ENCODE data around the gene UPK1A. TPM values are rescaled to one million over a fixed set of nuclear protein-coding genes. Genes with fewer than 3 reads are reported as not detected.

The UPK1A gene
- total and polyA plus RNA-seq, 9 of the 15 experiments (the other 6 are each of a cell fraction or from before 2014, with no cell fraction given) = 0.06 to 0.13 TPM; not detected in 7

DNA sequence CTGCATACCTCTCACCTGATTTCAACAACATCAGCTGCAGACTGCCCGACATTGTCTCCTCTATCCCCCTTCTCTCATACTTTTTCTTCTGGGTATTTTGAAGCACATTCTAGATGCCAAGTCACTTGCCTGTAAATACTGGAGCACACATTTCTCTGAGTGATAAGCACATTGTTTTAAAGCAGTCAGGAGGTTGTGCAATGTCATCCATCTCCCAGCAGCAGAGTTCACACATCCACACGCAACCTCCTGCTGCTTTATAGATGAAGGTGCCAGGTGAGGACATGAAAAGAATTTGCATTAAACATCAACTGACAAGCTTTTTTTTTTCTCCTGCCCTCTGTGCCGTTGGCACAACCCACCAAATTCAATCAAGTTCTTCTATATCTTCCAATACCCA, 5.5 kb downstream of the UPK1A start (continued):
- TF ChIP-seq PTTG1 (tag; IDR thresholded peaks at IDR 0.05; ENCODE audit: low read depth) = no peak
- no peak for TF ChIP-seq MCM2 (IDR thresholded peaks at IDR 0.05; ENCODE audit: low read depth)
- no peak for TF ChIP-seq CHD2 (IDR thresholded peaks at IDR 0.05; ENCODE audit: low read depth, low read length)
- no peak for TF ChIP-seq ZFP1 (CRISPR knock-in tag; IDR thresholded peaks at IDR 0.05)
- peak; percentile 96 for TF ChIP-seq ARID1B (IDR thresholded peaks at IDR 0.05)
- peak; percentile 28; the same call in 1 of the 2 replicates for TF ChIP-seq RAD51 (IDR thresholded peaks at IDR 0.05; ENCODE audit: borderline replicate concordance, low read depth)
- no peak for TF ChIP-seq ASH1L (IDR thresholded peaks at IDR 0.05; ENCODE audit: borderline replicate concordance, low read depth, partially characterized antibody)
- TF ChIP-seq, protein P1, sequence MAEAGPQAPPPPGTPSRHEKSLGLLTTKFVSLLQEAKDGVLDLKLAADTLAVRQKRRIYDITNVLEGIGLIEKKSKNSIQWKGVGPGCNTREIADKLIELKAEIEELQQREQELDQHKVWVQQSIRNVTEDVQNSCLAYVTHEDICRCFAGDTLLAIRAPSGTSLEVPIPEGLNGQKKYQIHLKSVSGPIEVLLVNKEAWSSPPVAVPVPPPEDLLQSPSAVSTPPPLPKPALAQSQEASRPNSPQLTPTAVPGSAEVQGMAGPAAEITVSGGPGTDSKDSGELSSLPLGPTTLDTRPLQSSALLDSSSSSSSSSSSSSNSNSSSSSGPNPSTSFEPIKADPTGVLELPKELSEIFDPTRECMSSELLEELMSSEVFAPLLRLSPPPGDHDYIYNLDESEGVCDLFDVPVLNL (CRISPR knock-in tag; IDR thresholded peaks at IDR 0.05; ENCODE audit: low read depth) = no peak
- TF ChIP-seq ZNF274 (IDR thresholded peaks at IDR 0.05; ENCODE audit: borderline replicate concordance, low read depth, low read length) = no peak
- peak; percentile 94 for TF ChIP-seq SMARCA4 (IDR thresholded peaks at IDR 0.05)
- no peak for TF ChIP-seq NCOA6 (IDR thresholded peaks at IDR 0.05)
- TF ChIP-seq CBFA2T2 (conservative IDR thresholded peaks at IDR 0.05) = peak; percentile 95
- TF ChIP-seq ZNF644 (tag; IDR thresholded peaks at IDR 0.05; ENCODE audit: low read depth) = 0 out of 2 replicates have a peak, but pooled peaks have one; percentile 45
- TF ChIP-seq RBFOX2 (IDR thresholded peaks at IDR 0.05; ENCODE audit: low read depth, low read length) = no peak
- TF ChIP-seq, protein P2, sequence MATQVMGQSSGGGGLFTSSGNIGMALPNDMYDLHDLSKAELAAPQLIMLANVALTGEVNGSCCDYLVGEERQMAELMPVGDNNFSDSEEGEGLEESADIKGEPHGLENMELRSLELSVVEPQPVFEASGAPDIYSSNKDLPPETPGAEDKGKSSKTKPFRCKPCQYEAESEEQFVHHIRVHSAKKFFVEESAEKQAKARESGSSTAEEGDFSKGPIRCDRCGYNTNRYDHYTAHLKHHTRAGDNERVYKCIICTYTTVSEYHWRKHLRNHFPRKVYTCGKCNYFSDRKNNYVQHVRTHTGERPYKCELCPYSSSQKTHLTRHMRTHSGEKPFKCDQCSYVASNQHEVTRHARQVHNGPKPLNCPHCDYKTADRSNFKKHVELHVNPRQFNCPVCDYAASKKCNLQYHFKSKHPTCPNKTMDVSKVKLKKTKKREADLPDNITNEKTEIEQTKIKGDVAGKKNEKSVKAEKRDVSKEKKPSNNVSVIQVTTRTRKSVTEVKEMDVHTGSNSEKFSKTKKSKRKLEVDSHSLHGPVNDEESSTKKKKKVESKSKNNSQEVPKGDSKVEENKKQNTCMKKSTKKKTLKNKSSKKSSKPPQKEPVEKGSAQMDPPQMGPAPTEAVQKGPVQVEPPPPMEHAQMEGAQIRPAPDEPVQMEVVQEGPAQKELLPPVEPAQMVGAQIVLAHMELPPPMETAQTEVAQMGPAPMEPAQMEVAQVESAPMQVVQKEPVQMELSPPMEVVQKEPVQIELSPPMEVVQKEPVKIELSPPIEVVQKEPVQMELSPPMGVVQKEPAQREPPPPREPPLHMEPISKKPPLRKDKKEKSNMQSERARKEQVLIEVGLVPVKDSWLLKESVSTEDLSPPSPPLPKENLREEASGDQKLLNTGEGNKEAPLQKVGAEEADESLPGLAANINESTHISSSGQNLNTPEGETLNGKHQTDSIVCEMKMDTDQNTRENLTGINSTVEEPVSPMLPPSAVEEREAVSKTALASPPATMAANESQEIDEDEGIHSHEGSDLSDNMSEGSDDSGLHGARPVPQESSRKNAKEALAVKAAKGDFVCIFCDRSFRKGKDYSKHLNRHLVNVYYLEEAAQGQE (IDR thresholded peaks at IDR 0.05; ENCODE audit: borderline replicate concordance) = no peak
- TF ChIP-seq, protein P2 (CRISPR knock-in tag; IDR thresholded peaks at IDR 0.05; ENCODE audit: low read depth) = no peak
- TF ChIP-seq, protein P3, sequence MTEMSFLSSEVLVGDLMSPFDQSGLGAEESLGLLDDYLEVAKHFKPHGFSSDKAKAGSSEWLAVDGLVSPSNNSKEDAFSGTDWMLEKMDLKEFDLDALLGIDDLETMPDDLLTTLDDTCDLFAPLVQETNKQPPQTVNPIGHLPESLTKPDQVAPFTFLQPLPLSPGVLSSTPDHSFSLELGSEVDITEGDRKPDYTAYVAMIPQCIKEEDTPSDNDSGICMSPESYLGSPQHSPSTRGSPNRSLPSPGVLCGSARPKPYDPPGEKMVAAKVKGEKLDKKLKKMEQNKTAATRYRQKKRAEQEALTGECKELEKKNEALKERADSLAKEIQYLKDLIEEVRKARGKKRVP (CRISPR knock-in tag; IDR thresholded peaks at IDR 0.05) = no peak
- TF ChIP-seq PML (IDR thresholded peaks at IDR 0.05; ENCODE audit: low read length) = peak; percentile 82; the same call in 1 of the 2 replicates
- TF ChIP-seq, protein P4, sequence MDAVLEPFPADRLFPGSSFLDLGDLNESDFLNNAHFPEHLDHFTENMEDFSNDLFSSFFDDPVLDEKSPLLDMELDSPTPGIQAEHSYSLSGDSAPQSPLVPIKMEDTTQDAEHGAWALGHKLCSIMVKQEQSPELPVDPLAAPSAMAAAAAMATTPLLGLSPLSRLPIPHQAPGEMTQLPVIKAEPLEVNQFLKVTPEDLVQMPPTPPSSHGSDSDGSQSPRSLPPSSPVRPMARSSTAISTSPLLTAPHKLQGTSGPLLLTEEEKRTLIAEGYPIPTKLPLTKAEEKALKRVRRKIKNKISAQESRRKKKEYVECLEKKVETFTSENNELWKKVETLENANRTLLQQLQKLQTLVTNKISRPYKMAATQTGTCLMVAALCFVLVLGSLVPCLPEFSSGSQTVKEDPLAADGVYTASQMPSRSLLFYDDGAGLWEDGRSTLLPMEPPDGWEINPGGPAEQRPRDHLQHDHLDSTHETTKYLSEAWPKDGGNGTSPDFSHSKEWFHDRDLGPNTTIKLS (IDR thresholded peaks at IDR 0.05; ENCODE audit: borderline replicate concordance, low read depth) = peak; percentile 46; the same call in 1 of the 2 replicates

Measured in K562 (cell line).